OCI-LY1 (cell line): ENCODE data around the gene MMP25.

Experiments
- H2AFZ ChIP-seq: fragments of 200-600 bp; sonication (generic), shearing (Covaris generic); 2 replicates; pipeline ENCODE4 v1.6.0; 2014; ENCODE audit warnings: antibody characterized with exemption, mild to moderate bottlenecking, low read length
- H3F3A ChIP-seq: fragments of 200-600 bp; sonication (generic), shearing (Covaris generic); 2 replicates; pipeline ENCODE4 v1.6.0; 2014; ENCODE audit warnings: mild to moderate bottlenecking, antibody characterized with exemption, low read length, moderate library complexity; ENCODE audit not compliant: insufficient read depth
- H3K27ac ChIP-seq: fragments of 200-600 bp; sonication (generic); 2 replicates; pipeline ENCODE4 v1.5.1; 2014; ENCODE audit warnings: low read length, mixed run types, mild to moderate bottlenecking, low read depth; ENCODE audit not compliant: poor library complexity, severe bottlenecking
- H3K27me3 ChIP-seq: fragments of 200-600 bp; sonication (generic); 2 replicates; pipeline ENCODE4 v1.6.0; 2014; ENCODE audit warnings: antibody characterized with exemption, mild to moderate bottlenecking, low read length, moderate library complexity; ENCODE audit not compliant: insufficient read depth
- H3K36me3 ChIP-seq: fragments of 200-600 bp; sonication (generic); 2 replicates; pipeline ENCODE4 v1.6.1; 2014; ENCODE audit warnings: mild to moderate bottlenecking, antibody characterized with exemption, low read length, moderate library complexity, mixed read lengths; ENCODE audit not compliant: insufficient read depth
- H3K4me1 ChIP-seq: fragments of 200-600 bp; sonication (generic); 2 replicates; pipeline ENCODE4 v1.5.1; 2014; ENCODE audit warnings: mild to moderate bottlenecking, low read length, moderate library complexity; ENCODE audit not compliant: insufficient read depth, severe bottlenecking
- H3K4me2 ChIP-seq: fragments of 200-600 bp; sonication (generic), shearing (Covaris generic); 2 replicates; pipeline ENCODE4 v1.6.1; 2014; ENCODE audit warnings: low read length
- H3K4me3 ChIP-seq: fragments of 200-600 bp; sonication (generic); 2 replicates; pipeline ENCODE4 v1.5.1; 2014; ENCODE audit warnings: low read length, low read depth, mild to moderate bottlenecking, mixed read lengths; ENCODE audit not compliant: poor library complexity, severe bottlenecking
- H3K79me2 ChIP-seq: fragments of 200-600 bp; shearing (Covaris generic); 2 replicates; pipeline ENCODE4 v1.6.1; 2016; ENCODE audit warnings: mixed run types, low read length, mixed read lengths; ENCODE audit not compliant: insufficient read depth
- H3K9ac ChIP-seq: fragments of 200-600 bp; sonication (generic), shearing (Covaris generic); 2 replicates; pipeline ENCODE4 v1.6.1; 2014; ENCODE audit warnings: mild to moderate bottlenecking, low read length, mixed read lengths
- H3K9me2 ChIP-seq: fragments of 200-600 bp; sonication (generic), shearing (Covaris generic); 2 replicates; pipeline ENCODE4 v1.6.1; 2014; ENCODE audit warnings: low read depth, mild to moderate bottlenecking, low read length, mixed read lengths
- H3K9me3 ChIP-seq: fragments of 200-600 bp; shearing (Covaris generic); 2 replicates; pipeline ENCODE4 v1.6.1; 2014; ENCODE audit warnings: low read length, mixed read lengths
- H4K20me1 ChIP-seq: fragments of 200-600 bp; sonication (generic), shearing (Covaris generic); 2 replicates; pipeline ENCODE4 v1.6.0; 2016; ENCODE audit warnings: mild to moderate bottlenecking, low read length; ENCODE audit not compliant: insufficient read depth
- CTCF ChIP-seq: fragments of 200-600 bp; sonication (generic), shearing (Covaris generic); IDR thresholded peaks from 2 replicates; pipeline ENCODE4 v1.5.1; 2017; ENCODE audit warnings: mild to moderate bottlenecking, antibody characterized with exemption, low read length, moderate library complexity, mixed read lengths
- EZH2 ChIP-seq: fragments of 200-600 bp; sonication (generic), shearing (Covaris generic); IDR thresholded peaks from 2 replicates; pipeline ENCODE4 v1.8.0; 2017; ENCODE audit warnings: borderline replicate concordance, mixed run types, mild to moderate bottlenecking, antibody characterized with exemption, low read length, moderate library complexity, mixed read lengths

MMP25 gene

DNA sequence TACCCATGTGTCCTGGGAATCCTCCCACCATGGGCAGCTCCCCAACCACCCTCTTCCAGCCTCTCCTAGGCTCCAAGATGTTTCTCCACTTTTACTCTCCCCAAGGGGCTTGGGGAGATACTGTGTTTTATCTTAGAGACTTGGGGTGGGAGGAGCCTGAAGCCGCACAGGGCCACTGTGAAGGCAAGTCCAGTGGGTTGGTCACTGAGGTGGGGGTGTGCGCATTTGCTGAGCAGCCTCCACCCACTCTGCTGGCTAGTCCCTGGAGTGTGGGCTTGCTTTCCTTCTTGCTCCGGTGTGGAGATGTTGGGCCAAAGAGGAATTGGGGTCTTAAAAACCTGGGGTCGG is 37.7 kb upstream of the MMP25 start:
- Histone ChIP-seq H3K4me2 (no peak overlapping the region), H2AFZ (no peak overlapping the region), H3K27ac (no peak overlapping the region), H3K36me3 (no peaks in the 10 kb centered on the region), H4K20me1 (no peaks in the 10 kb centered on the region), H3K4me3 (no peak overlapping the region), H3K79me2 (no peaks in the 10 kb centered on the region), H3K4me1 (peaks cover 4% of the 10 kb centered on the region), H3K9me3 (no peaks in the 10 kb centered on the region), H3K9ac (no peak overlapping the region), H3F3A (no peaks in the 10 kb centered on the region), H3K9me2 (no peaks in the 10 kb centered on the region), H3K27me3 (peaks cover 29% of the 10 kb centered on the region)
- TF ChIP-seq EZH2 (no peak), CTCF (no peak)

GRCh38 chr16:3009568-3010390 is 36.6 kb upstream of the MMP25 start:
- Histone ChIP-seq H3K27ac (no peak overlapping the region), H3K27me3 (peaks cover 29% of the 10 kb centered on the region), H2AFZ (no peak overlapping the region), H3F3A (no peaks in the 10 kb centered on the region), H3K9ac (no peak overlapping the region), H3K4me3 (no peak overlapping the region), H3K36me3 (no peaks in the 10 kb centered on the region), H3K9me3 (no peaks in the 10 kb centered on the region), H3K4me2 (no peak overlapping the region), H4K20me1 (no peaks in the 10 kb centered on the region), H3K4me1 (peaks cover 2% of the 10 kb centered on the region), H3K9me2 (no peaks in the 10 kb centered on the region), H3K79me2 (no peaks in the 10 kb centered on the region)
- TF ChIP-seq EZH2 (no peak), CTCF (no peak)

- H3K36me3 ChIP-seq: no peaks in the 10 kb centered on the region
- no peaks in the 10 kb centered on the region for H3F3A ChIP-seq
- no peak for TF ChIP-seq EZH2
- TF ChIP-seq CTCF: no peak
- H3K9me2 ChIP-seq: no peaks in the 10 kb centered on the region
- H3K79me2 ChIP-seq: no peaks in the 10 kb centered on the region
- H3K9me3 ChIP-seq: no peaks in the 10 kb centered on the region
- no peak overlapping the region for H3K4me3 ChIP-seq
- peaks cover 29% of the 10 kb centered on the region for H3K27me3 ChIP-seq
- no peak overlapping the region for H3K27ac ChIP-seq
- no peak overlapping the region for H3K9ac ChIP-seq
- H3K4me1 ChIP-seq: no peaks in the 10 kb centered on the region
- no peaks in the 10 kb centered on the region for H4K20me1 ChIP-seq
- no peak overlapping the region for H3K4me2 ChIP-seq
- no peak overlapping the region for H2AFZ ChIP-seq
Observed at GRCh38 chr16:3010510-3010909, 35.9 kb upstream of the MMP25 start.
